ENCODE data around the gene CLEC10A.
"Not testable (repeated sequence)": the region's sequence is repeated elsewhere in the genome, so short reads cannot be mapped to it uniquely, and the experiment has no call there.

CLEC10A gene

GRCh38 chr17:7079581-7080455, at the start of gene CLEC10A:
Gene CLEC10A, minus strand, starts transcription at chr17:7080251. Its CDS starts 1,439 bp downstream, at chr17:7078812.
- no peak for DNase-seq (ENCODE audit: low read depth in 2 of 2)

DNA sequence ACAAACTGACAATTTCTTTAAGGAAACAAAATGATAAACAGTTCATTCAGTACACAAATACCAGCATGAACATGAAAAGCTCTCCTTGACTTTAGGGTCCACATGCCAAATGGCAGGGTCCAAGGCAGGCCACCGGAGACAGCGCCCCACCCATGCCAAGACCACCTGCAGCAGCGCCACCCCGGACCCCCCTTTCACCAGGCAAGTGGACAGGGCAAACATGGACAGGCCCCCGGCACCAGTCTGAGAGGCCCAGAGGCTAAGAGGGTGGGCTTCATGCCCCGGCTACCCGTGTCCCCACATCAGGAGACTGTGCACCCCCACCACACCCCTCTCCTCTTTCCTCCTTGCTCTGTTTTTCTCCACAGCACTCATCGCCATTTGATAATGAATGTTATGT, 49.3 kb upstream of the CLEC10A start:
- no peak for DNase-seq (ENCODE audit: low read depth in 2 of 2)

- DNase-seq (ENCODE audit: low read depth in 2 of 2) = no peak
Observed at GRCh38 chr17:7128160-7128559, 48.1 kb upstream of the CLEC10A start.

DNA sequence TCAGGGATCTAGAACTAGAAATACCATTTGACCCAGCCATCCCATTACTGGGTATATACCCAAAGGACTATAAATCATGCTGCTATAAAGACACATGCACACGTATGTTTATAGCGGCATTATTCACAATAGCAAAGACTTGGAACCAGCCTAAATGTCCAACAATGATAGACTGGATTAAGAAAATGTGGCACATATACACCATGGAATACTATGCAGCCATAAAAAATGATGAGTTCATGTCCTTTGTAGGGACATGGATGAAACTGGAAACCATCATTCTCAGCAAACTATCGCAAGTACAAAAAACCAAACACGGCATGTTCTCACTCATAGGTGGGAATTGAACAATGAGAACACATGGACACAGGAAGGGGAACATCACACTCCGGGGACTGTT, 47.5 kb upstream of the CLEC10A start:
- DNase-seq (ENCODE audit: low read depth in 2 of 2) = not testable (repeated sequence)

- not testable (repeated sequence) for DNase-seq (ENCODE audit: low read depth in 2 of 2)
Observed at GRCh38 chr17:7126386-7126785, 46.3 kb upstream of the CLEC10A start.

DNA sequence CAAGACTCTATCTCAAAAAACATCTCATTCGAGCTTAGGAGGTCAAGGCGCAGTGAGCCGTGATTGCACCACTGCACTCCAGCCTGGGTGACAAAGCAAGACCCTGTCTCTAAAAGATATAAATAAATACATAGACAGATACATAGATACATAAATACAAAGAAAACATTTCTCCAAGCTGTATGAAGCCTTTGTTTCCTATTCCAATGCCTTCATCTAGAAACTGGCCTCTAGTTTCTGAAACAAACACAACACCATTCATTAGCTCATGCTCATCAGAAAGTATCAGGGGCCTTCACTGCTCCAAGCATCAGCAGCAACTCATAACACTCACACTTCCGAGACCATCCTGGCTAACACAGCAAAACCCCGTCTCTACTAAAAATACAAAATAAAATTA, 44.9 kb upstream of the CLEC10A start:
- DNase-seq (ENCODE audit: low read depth in 2 of 2) = no peak

DNA sequence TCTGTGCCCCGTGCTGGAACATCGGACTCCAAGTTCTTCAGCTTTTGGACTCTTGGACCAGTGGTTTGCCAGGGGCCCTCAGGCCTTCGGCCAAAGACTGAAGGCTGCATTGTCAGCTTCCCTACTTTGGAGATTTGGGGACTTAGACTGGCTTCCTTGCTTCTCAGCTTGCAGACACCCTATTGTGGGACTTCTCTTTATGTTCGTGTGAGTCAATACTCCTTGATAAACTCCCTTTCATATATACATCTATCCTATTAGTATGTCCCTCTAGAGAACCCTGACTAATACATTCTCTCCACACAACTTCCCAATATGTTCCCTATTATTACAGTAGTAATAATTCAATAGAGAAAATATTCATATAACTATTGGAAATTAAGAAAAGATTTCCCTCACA, 43.8 kb upstream of the CLEC10A start:
- DNase-seq (ENCODE audit: low read depth in 2 of 2) = no peak

DNA sequence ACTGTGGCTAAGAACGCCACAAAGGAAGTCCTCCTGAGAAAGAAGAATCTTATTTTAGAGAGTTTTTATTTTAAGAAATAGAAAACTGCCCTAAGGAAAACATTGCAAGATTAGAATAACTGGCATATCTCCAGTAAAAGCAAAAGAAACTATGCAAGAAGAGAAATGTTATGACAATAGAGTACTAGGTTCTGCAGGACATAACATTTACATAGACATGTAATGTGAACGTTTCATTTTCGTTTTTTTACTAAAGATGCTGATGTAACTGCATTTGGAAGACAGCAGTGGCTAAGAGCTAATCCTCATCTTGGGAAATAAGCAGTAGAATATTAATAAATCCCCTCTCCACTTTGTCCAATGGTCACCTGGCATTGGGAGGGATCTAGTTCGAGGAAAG, 42.3 kb upstream of the CLEC10A start:
- DNase-seq (ENCODE audit: low read depth in 2 of 2) = no peak

DNA sequence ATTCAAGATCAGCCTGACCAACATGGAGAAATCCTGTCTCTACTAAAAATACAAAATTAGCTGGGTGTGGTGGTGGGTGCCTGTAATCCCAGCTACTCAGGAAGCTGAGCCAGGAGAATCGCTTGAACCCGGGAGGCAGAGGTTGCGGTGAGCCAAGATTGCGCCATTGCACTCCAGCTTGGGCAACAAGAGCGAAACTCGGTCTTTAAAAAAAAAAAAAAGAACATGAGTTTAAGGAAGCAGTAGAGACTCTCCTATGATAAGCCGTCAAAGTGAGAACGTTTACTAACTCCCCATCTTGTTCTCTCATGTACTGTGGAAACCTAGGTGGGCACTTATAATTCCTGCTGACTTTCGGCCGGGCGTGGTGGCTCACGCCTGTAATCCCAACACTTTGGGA, 40.6 kb upstream of the CLEC10A start:
- DNase-seq (ENCODE audit: low read depth in 2 of 2) = not testable (repeated sequence)

DNA sequence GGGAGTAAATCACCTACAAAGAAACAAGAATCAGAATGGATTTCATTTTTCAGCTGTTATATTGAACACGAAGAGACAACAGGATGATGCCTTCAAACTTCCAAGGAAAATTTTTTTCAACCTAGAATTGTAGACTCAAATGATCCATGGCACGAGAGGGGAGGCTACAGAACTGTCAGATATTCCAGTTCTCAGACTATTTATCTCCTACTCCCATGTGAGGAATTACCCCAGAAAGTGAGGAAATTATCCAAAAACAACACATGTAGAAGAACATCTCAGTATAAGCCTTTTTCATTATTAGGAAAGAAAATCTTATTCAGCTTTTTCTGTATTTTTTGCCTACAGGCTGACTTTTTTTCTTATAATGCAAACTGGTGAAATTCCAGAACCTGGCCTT, 40.1 kb upstream of the CLEC10A start:
- DNase-seq (ENCODE audit: low read depth in 2 of 2) = no peak

DNA sequence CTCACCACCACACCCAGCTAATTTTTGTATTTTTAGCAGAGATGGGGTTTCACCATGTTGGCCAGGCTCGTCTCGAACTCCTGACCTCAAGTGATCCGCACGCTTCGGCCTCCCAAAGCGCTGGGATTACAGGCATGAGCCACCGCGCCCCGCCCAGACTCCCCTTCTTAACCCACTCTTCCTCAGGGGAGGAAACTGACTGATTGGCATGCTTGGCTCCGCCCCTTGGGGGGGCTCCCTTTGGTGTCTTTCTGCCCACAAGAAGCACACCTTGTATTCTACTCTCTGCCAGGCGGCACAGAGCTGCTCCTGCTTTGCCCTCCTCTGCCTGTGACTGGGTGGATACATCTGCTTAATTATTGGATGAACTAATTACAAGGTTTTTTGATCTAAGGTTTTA, 39.3 kb upstream of the CLEC10A start:
- DNase-seq (ENCODE audit: low read depth in 2 of 2) = no peak

DNA sequence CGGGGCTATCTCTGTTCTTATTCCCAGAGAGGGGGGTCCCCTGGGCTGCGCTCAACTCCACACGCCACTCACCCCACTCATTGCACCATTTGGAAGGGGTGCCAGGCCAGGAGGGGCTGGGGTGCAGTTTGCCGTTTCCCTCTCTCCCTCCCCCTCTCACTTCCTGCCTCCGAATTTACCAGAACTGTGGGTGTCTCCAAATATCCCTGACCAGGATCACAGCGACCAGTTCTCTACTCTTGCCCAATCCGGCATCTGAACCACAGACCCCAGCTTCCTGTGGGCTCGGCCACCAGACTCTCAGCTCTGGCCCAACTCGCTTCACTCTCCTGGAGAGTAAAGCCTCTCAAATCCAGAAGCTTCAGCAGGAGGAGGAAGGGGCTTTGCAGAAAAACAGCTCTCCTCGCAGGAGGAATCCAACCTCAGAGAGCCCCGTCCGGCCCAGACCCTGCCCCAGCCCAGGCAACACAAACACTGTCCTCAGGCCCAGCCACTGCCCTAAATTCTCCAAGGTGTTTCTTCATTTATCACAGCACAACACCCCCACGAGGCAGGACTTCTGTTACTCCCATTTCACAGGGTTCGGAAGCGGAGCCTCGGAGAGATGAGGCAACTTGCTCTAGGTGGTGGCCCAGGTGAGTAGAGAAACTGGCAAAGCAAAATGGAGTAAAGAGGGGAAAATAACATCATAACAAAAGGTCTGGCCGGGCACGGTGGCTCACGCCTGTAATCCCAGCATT, 35.0 kb upstream of the CLEC10A start:
- no peak for DNase-seq (ENCODE audit: low read depth in 2 of 2)

GRCh38 chr17:7114241-7114874, 34.3 kb upstream of the CLEC10A start, which contains the start of gene ASGR2:
Gene ASGR2, minus strand, starts transcription at chr17:7114822. Its CDS starts 582 bp downstream, at chr17:7114240.
- no peak for DNase-seq (ENCODE audit: low read depth in 2 of 2)

DNA sequence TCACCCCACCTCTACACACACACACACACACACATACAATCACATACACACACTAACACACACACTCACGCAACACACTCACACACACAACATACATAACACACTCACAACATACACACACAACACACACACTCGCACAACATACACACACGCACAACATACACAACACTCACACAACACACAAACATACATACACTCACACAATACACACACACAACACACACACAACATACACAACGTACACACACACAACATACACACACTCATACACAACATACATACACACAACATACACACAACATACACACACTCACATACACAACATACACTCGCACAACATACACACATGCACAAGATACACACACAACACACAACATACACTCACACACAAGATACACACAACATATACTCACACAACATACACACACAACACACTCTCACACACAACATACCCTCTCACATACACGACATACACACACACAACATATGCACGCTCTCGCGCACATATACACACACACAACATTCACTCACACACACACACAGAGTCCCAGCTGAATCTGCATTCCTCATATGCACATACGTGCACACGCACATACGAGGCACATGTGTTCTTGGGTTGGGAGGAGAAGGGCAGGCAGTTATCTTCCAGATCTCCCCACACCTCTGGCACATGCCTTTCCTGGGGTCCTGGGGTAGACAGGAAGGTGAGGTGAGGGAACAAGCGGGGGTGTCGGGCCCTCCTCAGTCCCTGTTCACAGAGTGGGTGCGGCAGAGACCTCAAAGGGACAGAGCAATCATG, 33.4 kb upstream of the CLEC10A start:
- DNase-seq (ENCODE audit: low read depth in 2 of 2) = no peak

- no peak for DNase-seq (ENCODE audit: low read depth in 2 of 2)
Observed at GRCh38 chr17:7112510-7113108, 32.6 kb upstream of the CLEC10A start.

GRCh38 chr17:7111784-7112509, 31.9 kb upstream of the CLEC10A start:
- DNase-seq (ENCODE audit: low read depth in 2 of 2) = no peak

GRCh38 chr17:7110617-7111306, 30.7 kb upstream of the CLEC10A start:
- DNase-seq (ENCODE audit: low read depth in 2 of 2) = no peak

DNA sequence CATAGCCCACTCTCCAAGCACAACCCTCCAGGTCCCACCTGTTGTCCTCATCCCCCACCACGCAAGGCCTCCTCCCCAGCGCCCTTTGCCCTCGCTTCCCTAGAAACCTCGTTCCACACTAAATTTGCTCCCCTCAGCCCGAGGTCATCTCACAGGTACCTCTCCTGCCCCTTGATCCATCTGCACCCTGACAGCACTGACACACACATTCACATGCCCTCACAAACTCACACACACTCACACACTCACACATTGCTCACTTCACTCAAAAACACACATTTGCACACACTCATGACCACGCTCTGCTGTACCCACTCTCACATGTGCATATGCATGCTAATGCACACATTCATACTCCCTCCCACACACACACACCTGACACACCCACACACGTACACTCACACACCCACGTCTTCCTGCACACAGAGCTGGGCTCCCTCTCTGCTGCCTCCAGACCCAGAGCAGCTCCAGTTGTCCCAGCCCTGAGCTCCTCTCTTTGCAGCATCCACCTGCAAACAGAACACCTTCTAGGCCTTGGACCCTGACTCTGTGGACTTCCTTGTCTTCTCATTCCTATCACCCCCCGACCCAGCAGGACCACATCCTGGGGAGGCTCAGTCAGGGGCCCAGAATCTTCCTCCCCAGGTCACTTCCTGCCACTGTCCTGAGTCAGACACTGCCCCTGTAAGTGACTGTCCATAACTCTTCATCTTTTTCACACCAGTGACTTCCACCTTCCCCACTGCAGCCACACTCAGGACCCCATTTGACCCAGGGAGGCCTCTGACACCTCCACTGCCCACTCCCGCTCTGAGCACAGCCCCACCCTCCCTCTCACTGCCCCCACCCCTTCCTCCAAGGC, 29.6 kb upstream of the CLEC10A start:
- DNase-seq (ENCODE audit: low read depth in 2 of 2) = no peak

GRCh38 chr17:7108981-7109380, 28.9 kb upstream of the CLEC10A start:
- DNase-seq (ENCODE audit: low read depth in 2 of 2) = no peak

Data from fibroblast of skin of left quadriceps (primary cell).